Adrenal gland (tissue), 5 donors: ENCODE data around the gene ESPNL.

Source experiments
- CTCF ChIP-seq, 6 experiments: fragments of 450-650 bp in 4 of 6; fragments of 200-600 bp in 2 of 6; sonication (generic) in 1 of 6; IDR thresholded peaks; 1 replicate in 5 of 6; 2 replicates in 1 of 6; pipeline versions ENCODE4 v1.5.1 to v1.8.0; 2016 to 2021; ENCODE audit warnings: antibody characterized with exemption in 6 of 6, mild to moderate bottlenecking in 2 of 6, moderate library complexity in 1 of 6
- POLR2A ChIP-seq, 2 donors: fragments of 450-650 bp; IDR thresholded peaks; one replicate each; pipeline ENCODE4 v1.6.1; 2017; ENCODE audit warnings: antibody characterized with exemption in 2 of 2, mild to moderate bottlenecking in 2 of 2, moderate library complexity in 1 of 2
- donor health status: DM: no; HTN: no; CAD: no.

GRCh38 chr2:238096311-238097011, 3.7 kb upstream of the ESPNL start:
- TF ChIP-seq CTCF (IDR thresholded peaks at IDR 0.05) (no peak), POLR2A (IDR thresholded peaks at IDR 0.05) (no peak)
